Measurements from ENCODE around the gene CFAP69.

The CFAP69 gene

GRCh38 chr7:90244909-90245851 is at the start of gene CFAP69:
Gene CFAP69 (plus strand): TSS chr7:90245174. CDS start chr7:90245425, 251 bp downstream.
- DNase-seq (ENCODE audit: extremely low read depth in 1 of 2, low read depth in 1 of 2), result peak; percentile 63 to 71

- no peak for DNase-seq (ENCODE audit: extremely low read depth in 1 of 2, low read depth in 1 of 2)
Measured at GRCh38 chr7:90201500-90202195, 43.3 kb upstream of the CFAP69 start.

- DNase-seq (ENCODE audit: extremely low read depth in 1 of 2, low read depth in 1 of 2), result no peak
Measured at GRCh38 chr7:90207956-90208355, 37.0 kb upstream of the CFAP69 start.

GRCh38 chr7:90209776-90210175 is 35.2 kb upstream of the CFAP69 start:
- no peak for DNase-seq (ENCODE audit: extremely low read depth in 1 of 2, low read depth in 1 of 2)

GRCh38 chr7:90210475-90210874 is 34.5 kb upstream of the CFAP69 start:
- DNase-seq (ENCODE audit: extremely low read depth in 1 of 2, low read depth in 1 of 2), result no peak

- DNase-seq (ENCODE audit: extremely low read depth in 1 of 2, low read depth in 1 of 2), result no peak
Measured at GRCh38 chr7:90210981-90211380, 34.0 kb upstream of the CFAP69 start.

GRCh38 chr7:90211391-90212148 is 33.4 kb upstream of the CFAP69 start, which contains the start of gene STEAP2:
Gene STEAP2 (plus strand): TSS chr7:90211740. CDS start chr7:90225083, 13,343 bp downstream.
- DNase-seq (ENCODE audit: extremely low read depth in 1 of 2, low read depth in 1 of 2), result no peak

GRCh38 chr7:90212149-90212495 is 32.9 kb upstream of the CFAP69 start:
- no peak for DNase-seq (ENCODE audit: extremely low read depth in 1 of 2, low read depth in 1 of 2)

- no peak for DNase-seq (ENCODE audit: extremely low read depth in 1 of 2, low read depth in 1 of 2)
Measured at GRCh38 chr7:90213521-90213920, 31.5 kb upstream of the CFAP69 start.

- no peak for DNase-seq (ENCODE audit: extremely low read depth in 1 of 2, low read depth in 1 of 2)
Measured at GRCh38 chr7:90216080-90216674, 28.8 kb upstream of the CFAP69 start.

GRCh38 chr7:90216771-90217170 is 28.2 kb upstream of the CFAP69 start:
- no peak for DNase-seq (ENCODE audit: extremely low read depth in 1 of 2, low read depth in 1 of 2)

GRCh38 chr7:90222390-90222789 is 22.6 kb upstream of the CFAP69 start:
- DNase-seq (ENCODE audit: extremely low read depth in 1 of 2, low read depth in 1 of 2), result no peak

- DNase-seq (ENCODE audit: extremely low read depth in 1 of 2, low read depth in 1 of 2), result no peak
Measured at GRCh38 chr7:90222811-90223725, 21.9 kb upstream of the CFAP69 start.

- DNase-seq (ENCODE audit: extremely low read depth in 1 of 2, low read depth in 1 of 2), result no peak
Measured at GRCh38 chr7:90224195-90224594, 20.8 kb upstream of the CFAP69 start.

GRCh38 chr7:90225181-90225580 is 19.8 kb upstream of the CFAP69 start:
- no peak for DNase-seq (ENCODE audit: extremely low read depth in 1 of 2, low read depth in 1 of 2)

- DNase-seq (ENCODE audit: extremely low read depth in 1 of 2, low read depth in 1 of 2), result no peak
Measured at GRCh38 chr7:90225601-90226000, 19.4 kb upstream of the CFAP69 start.

GRCh38 chr7:90227259-90227658 is 17.7 kb upstream of the CFAP69 start:
- no peak for DNase-seq (ENCODE audit: extremely low read depth in 1 of 2, low read depth in 1 of 2)

GRCh38 chr7:90229682-90230081 is 15.3 kb upstream of the CFAP69 start:
- DNase-seq (ENCODE audit: extremely low read depth in 1 of 2, low read depth in 1 of 2), result no peak

GRCh38 chr7:90230834-90231233 is 14.1 kb upstream of the CFAP69 start:
- DNase-seq (ENCODE audit: extremely low read depth in 1 of 2, low read depth in 1 of 2), result no peak

GRCh38 chr7:90231304-90231703 is 13.7 kb upstream of the CFAP69 start:
- DNase-seq (ENCODE audit: extremely low read depth in 1 of 2, low read depth in 1 of 2), result no peak
